AG20443 (cell line): ENCODE measurements around the gene TBC1D4.
A peak's percentile ranks its signal among the peaks of the same experiment; 100 is the strongest.

Source experiments
- DNase-seq: peaks from one replicate; pipeline ENCODE4 v3.0.0; 2012; ENCODE audit warnings: low spot score, mixed read lengths

Gene TBC1D4

GRCh38 chr13:75482070-75482819 lies at the start of gene TBC1D4:
TSS of gene TBC1D4 (minus strand) at chr13:75482169. CDS start at chr13:75481767, 402 bp downstream.
- peak; percentile 85 for DNase-seq

- no peak for DNase-seq
Measured at GRCh38 chr13:75530549-75530961, 48.6 kb upstream of the TBC1D4 start.

DNA sequence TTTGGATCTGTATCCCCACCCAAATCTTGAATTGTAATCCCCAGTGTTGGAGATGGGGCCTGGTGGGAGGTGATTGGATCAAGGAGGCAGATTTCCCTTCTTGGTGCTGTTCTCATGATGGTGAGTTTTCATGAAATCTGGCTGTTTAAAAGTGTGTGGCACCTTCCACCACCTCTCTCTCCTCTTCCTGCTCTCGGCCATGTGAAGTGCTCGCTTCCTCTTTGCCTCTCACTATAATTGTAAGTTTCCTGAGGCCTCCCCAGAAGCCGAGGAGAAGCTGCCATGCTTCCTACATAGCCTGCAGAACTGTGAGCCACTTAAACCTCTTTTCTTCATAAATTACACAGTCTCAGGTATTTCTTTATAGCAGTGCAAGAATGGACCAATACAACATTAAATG lies 40.0 kb upstream of the TBC1D4 start:
- no peak for DNase-seq

DNA sequence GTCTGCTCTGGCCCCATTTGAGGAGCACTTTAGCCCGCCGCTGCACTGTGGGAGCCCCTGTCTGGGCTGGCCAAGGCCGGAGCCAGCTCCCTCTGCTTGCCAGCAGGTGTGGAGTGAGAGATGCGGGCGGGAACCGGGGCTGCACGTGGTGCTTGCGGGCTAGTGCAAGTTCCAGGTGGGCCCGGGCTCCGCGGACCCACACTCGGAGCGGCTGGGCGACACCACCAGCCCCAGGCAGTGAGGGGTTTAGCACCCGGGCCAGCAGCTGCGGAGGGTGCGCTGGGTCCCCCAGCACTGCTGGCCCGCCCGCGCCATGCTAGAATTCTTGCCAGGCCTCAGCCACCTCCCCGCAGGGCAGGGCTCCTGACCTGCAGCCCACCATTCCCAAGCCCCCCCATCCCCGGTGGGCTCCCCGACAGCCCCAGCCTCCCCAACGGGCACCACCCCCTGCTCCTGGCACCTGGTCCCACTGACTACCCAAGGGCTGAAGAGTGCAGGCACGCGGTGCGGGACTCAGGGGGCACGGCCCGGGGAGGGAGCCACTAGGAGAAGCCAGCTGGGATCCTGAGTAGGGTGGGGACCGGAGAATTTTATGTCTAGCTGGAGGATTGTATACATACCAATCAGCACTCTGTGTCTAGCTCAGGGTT lies 36.6 kb upstream of the TBC1D4 start:
- no peak for DNase-seq

DNA sequence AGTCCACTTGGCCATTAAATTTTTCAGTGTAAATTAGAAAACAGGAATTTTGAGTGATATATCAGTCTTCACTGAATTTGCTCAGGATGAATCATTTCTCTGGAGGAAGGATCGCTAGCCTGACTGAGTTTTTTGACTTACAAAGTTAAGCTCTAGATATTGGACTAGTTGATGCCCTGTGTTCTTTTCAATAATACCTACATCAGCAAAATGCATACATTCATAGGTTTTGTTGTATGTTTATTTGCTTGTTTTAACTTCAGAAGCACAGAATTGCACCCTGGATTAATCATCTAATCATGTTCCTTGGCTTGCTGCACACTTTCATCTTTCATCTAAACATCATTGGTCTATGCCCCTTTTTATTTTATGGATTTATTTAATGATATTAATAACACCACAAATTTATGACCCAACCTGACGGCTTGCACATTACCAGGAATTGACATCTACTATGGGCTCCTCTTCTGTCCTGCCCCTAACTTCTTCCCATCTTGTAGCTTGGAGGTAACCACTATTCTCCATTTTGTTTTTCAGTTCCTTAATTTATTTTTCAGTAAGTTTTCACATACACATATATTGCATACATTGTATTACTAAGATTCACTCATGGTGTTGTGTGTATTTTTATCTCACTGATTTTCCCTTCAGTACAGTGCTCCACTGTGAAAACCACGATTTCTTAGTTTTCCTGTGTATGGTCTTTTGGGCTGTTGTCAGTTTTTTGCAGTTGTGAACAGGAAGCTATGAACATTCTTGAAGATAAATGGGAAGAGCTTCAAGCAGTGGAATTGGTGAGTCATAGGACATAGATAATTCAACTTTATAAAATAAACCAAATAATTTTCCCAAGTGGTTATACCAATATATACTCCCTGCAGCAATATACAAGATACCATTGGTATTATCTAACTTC lies 32.4 kb upstream of the TBC1D4 start:
- no peak for DNase-seq

- no peak for DNase-seq
Measured at GRCh38 chr13:75513271-75513670, 31.3 kb upstream of the TBC1D4 start.

GRCh38 chr13:75512253-75512652 lies 30.3 kb upstream of the TBC1D4 start:
- DNase-seq, result peak; percentile 13

- no peak for DNase-seq
Measured at GRCh38 chr13:75511051-75511625, 29.2 kb upstream of the TBC1D4 start.

GRCh38 chr13:75508002-75508548 lies 26.1 kb upstream of the TBC1D4 start:
- DNase-seq, result no peak

GRCh38 chr13:75507027-75508001 lies 25.3 kb upstream of the TBC1D4 start:
- no peak for DNase-seq

- no peak for DNase-seq
Measured at GRCh38 chr13:75506018-75506417, 24.0 kb upstream of the TBC1D4 start.

DNA sequence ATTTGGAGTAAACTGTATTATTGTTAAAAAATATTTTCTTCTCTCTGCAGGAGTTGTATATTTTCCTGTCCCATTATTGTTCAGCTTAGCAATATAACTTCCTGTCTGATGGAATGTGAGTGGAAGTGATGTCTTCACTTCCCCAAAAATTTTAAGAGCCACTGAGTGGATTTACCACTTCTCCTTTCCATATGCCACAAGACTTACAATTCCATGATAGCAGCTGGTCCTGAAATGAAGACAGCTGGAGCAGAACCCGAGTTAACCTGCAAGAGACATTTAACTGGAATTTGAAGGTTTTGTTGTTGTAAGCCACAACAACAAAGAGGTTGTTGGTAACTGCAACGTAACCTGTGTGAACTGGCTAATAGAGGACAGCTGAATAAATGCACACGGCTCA lies 23.4 kb upstream of the TBC1D4 start:
- no peak for DNase-seq

GRCh38 chr13:75495938-75496337 lies 14.0 kb upstream of the TBC1D4 start:
- DNase-seq, result peak; percentile 43

- DNase-seq, result peak; percentile 12
Measured at GRCh38 chr13:75494491-75494890, 12.5 kb upstream of the TBC1D4 start.

- DNase-seq, result no peak
Measured at GRCh38 chr13:75493156-75493555, 11.2 kb upstream of the TBC1D4 start.

DNA sequence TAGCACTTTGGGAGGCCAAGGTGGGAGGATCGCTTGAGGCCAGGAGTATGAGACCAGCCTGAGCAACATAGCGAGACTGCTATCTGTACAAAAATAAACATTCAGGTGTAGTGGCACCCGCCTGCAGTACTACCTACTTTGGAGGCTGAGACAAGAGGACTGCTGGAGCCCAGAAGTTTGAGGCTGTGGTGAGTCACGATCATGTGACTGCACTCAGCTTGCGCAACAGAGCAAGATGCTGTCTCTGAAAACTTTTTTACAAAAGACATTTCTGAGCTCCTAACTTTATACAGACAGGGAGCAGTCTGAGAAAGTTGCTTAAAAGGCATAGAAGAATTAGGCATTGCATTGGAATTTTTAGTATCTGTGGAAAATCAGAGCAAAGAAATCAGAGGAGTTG lies 10.4 kb upstream of the TBC1D4 start:
- DNase-seq, result no peak

DNA sequence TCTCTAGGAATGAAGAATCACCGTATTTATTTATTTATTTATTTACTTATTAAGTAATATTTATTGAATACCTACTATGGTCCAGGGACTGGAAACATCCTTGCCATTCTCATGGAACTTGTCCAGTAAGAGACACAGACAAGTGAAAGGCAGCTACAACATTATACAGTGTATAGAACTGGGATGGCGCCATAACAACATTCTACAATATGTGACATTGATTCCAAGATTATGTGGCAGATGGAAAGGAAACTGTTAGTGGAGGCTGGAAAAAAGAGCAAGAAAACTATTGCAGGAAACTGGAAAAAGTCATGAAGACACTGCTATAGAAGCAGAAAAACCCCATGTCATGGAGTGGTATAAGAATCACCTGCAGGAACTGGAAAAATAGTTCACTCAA lies 9.4 kb upstream of the TBC1D4 start:
- DNase-seq, result no peak

DNA sequence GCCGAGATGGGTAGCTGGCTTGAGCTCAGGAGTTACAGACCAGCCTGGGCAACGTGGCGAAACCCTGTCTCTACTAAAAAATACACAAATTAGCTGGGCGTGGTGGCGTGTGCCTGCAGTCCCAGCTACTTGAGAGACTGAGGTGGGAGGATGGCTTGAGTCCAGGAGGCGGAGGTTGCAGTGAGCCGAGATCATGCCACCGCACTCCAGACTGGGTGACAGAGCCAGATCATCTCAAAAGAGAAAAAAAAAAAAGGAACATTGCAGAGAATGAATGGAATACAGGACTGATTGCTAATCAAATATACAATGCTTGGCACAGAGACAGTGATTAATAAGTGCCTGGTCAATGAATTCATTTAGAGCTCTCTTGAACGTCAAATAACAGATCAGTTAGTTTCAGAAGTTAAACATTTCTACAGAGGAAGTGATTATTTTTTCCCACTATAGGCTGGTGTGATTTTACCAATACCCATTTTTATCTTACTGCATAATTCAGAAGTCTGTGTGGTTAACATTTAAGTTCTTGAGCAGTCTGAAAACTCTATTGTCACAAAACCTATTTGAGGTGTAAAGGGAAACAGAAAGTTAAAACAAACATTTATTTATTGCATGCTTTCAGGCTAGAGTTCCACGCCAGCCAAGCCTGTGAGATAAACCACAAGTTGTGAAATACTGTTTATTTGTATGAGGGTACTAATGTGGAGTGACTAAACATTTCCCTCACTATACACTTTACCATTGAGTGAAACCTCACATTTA lies 7.7 kb upstream of the TBC1D4 start:
- peak; percentile 47 for DNase-seq

GRCh38 chr13:75486146-75487062 lies 4.4 kb upstream of the TBC1D4 start:
- no peak for DNase-seq
